IgD-negative memory B cell (primary cell): ENCODE results near the gene CYP2F1. TPM values are rescaled to one million over a fixed set of nuclear protein-coding genes. Genes with fewer than 3 reads are reported as not detected.

Experiments used
- polyA plus RNA-seq: library from polyadenylated mRNA; unstranded; fragments of 300-500 nt; fragmentation: Illumina TruSeq; gene quantifications from one replicate; pipeline ENCODE4 v1.2.3, GENCODE V29; 2021

CYP2F1 gene
- polyA plus RNA-seq, 1 donor from 2014 or later: not detected

Other genes starting within 250 kb of the CYP2F1 start
- gene CYP2A7, start 232.2 kb upstream of the CYP2F1 start, polyA plus RNA-seq: not detected
- not detected for gene CYP2B6, start 123.2 kb upstream of the CYP2F1 start, polyA plus RNA-seq
- not detected for gene CYP2A13, start 26.0 kb upstream of the CYP2F1 start, polyA plus RNA-seq
- gene CYP2S1, start 78.8 kb downstream of the CYP2F1 start, polyA plus RNA-seq: not detected
- 0.06 TPM for gene AXL, start 104.8 kb downstream of the CYP2F1 start, polyA plus RNA-seq
- 80.9 TPM for gene HNRNPUL1, start 149.9 kb downstream of the CYP2F1 start, polyA plus RNA-seq
- gene CCDC97, start 195.7 kb downstream of the CYP2F1 start, polyA plus RNA-seq: 34.5 TPM
- gene TGFB1, start 239.5 kb downstream of the CYP2F1 start, polyA plus RNA-seq: 49.3 TPM
- gene B9D2, start 249.7 kb downstream of the CYP2F1 start, polyA plus RNA-seq: 10.5 TPM